ENCODE results near the gene GPATCH8.
A peak's percentile ranks its signal among the peaks of the same experiment; 100 is the strongest.

The GPATCH8 gene

DNA sequence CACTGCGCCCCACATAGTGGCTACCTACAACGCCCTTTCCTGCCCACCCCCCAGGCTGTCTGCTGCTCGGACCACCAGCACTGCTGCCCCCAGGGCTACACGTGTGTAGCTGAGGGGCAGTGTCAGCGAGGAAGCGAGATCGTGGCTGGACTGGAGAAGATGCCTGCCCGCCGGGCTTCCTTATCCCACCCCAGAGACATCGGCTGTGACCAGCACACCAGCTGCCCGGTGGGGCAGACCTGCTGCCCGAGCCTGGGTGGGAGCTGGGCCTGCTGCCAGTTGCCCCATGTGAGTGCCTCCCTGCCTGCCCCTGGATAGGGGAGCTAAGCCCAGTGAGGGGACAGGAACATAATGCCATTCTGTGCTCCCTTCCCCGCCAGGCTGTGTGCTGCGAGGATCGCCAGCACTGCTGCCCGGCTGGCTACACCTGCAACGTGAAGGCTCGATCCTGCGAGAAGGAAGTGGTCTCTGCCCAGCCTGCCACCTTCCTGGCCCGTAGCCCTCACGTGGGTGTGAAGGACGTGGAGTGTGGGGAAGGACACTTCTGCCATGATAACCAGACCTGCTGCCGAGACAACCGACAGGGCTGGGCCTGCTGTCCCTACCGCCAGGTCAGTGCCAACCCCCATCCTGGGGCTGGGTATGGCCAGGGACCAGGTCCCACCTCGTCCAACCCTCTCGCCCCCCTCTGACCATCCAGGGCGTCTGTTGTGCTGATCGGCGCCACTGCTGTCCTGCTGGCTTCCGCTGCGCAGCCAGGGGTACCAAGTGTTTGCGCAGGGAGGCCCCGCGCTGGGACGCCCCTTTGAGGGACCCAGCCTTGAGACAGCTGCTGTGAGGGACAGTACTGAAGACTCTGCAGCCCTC lies 151.0 kb downstream of the GPATCH8 start:
- no peaks in the 10 kb centered on the region for H3K9me3 Mint-ChIP-seq
- no peaks in the 10 kb centered on the region for H3K27me3 Mint-ChIP-seq
- H3K4me3 Mint-ChIP-seq: peak overlapping the region; percentile 36
- H3K27ac Mint-ChIP-seq: no peak overlapping the region
- H3K4me1 Mint-ChIP-seq: peaks cover 5% of the 10 kb centered on the region
- peaks cover 2% of the 10 kb centered on the region for H3K36me3 Mint-ChIP-seq

DNA sequence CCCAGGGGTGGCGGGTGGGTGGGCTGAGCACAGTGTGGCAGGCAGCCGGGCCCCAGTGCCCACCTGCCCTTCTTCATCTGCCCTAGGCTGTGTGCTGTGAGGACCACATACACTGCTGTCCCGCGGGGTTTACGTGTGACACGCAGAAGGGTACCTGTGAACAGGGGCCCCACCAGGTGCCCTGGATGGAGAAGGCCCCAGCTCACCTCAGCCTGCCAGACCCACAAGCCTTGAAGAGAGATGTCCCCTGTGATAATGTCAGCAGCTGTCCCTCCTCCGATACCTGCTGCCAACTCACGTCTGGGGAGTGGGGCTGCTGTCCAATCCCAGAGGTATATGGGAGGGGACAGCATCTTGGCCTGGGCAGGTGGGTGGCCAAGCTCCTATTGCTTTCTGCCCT lies 151.7 kb downstream of the GPATCH8 start:
- no peaks in the 10 kb centered on the region for H3K9me3 Mint-ChIP-seq
- H3K4me1 Mint-ChIP-seq: peaks cover 5% of the 10 kb centered on the region
- no peak overlapping the region for H3K27ac Mint-ChIP-seq
- H3K36me3 Mint-ChIP-seq: peaks cover 2% of the 10 kb centered on the region
- no peak overlapping the region for H3K4me3 Mint-ChIP-seq
- no peaks in the 10 kb centered on the region for H3K27me3 Mint-ChIP-seq

DNA sequence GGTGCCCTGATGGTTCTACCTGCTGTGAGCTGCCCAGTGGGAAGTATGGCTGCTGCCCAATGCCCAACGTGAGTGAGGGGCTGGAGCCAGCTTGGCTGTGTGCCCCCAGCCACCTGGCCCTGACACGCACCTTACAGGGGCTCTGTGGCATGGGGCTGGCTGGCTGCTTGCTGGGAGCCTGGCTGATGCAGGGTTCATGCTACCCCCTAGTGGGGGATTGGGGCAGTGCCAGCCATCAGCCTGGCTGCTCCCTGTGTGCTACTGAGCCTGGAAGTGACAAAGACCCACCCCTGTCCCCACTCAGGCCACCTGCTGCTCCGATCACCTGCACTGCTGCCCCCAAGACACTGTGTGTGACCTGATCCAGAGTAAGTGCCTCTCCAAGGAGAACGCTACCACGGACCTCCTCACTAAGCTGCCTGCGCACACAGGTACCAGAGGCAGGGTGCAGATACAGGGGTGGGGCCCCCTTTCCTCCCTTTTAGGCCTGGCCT lies 152.4 kb downstream of the GPATCH8 start:
- H3K4me1 Mint-ChIP-seq: peaks cover 11% of the 10 kb centered on the region
- H3K9me3 Mint-ChIP-seq: no peaks in the 10 kb centered on the region
- H3K27me3 Mint-ChIP-seq: no peaks in the 10 kb centered on the region
- no peak overlapping the region for H3K4me3 Mint-ChIP-seq
- peaks cover 2% of the 10 kb centered on the region for H3K36me3 Mint-ChIP-seq
- H3K27ac Mint-ChIP-seq: no peak overlapping the region

DNA sequence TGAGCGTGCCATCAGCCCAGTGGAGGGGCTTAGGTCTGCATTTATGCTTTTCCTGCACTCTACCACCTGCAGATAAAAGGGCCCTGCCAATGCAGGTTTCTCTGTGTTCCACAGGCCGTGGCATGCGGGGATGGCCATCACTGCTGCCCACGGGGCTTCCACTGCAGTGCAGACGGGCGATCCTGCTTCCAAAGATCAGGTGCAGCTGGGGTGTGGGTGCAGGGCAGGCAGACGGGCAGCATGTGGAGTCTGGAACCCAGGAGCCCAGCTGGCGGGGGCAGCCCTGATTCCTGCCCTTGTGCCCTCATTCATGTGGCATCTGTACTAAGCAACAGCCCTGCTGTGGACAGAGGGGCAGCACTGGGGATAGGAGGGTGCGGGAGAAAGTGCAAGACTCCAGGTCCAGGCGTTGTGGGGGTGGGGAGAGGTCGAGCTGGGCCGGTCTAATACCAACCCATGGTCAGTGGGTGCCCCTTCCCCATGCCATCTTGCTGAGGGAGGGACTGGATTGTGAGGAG lies 153.6 kb downstream of the GPATCH8 start:
- Mint-ChIP-seq H3K27me3 (no peaks in the 10 kb centered on the region), H3K36me3 (peaks cover 2% of the 10 kb centered on the region), H3K27ac (no peak overlapping the region), H3K4me1 (peaks cover 21% of the 10 kb centered on the region), H3K9me3 (no peaks in the 10 kb centered on the region), H3K4me3 (no peak overlapping the region)

DNA sequence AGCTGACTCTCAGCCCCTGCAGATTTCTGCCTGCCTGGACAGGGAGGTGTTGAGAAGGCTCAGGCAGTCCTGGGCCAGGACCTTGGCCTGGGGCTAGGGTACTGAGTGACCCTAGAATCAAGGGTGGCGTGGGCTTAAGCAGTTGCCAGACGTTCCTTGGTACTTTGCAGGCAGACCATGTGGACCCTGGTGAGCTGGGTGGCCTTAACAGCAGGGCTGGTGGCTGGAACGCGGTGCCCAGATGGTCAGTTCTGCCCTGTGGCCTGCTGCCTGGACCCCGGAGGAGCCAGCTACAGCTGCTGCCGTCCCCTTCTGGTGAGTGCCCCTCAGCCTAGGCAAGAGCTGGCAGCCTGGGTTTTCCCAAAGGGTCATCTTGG lies 154.2 kb downstream of the GPATCH8 start:
- Mint-ChIP-seq H3K4me1 (peaks cover 21% of the 10 kb centered on the region), H3K27me3 (no peaks in the 10 kb centered on the region), H3K36me3 (peaks cover 2% of the 10 kb centered on the region), H3K9me3 (no peaks in the 10 kb centered on the region), H3K4me3 (no peak overlapping the region), H3K27ac (no peak overlapping the region)

DNA sequence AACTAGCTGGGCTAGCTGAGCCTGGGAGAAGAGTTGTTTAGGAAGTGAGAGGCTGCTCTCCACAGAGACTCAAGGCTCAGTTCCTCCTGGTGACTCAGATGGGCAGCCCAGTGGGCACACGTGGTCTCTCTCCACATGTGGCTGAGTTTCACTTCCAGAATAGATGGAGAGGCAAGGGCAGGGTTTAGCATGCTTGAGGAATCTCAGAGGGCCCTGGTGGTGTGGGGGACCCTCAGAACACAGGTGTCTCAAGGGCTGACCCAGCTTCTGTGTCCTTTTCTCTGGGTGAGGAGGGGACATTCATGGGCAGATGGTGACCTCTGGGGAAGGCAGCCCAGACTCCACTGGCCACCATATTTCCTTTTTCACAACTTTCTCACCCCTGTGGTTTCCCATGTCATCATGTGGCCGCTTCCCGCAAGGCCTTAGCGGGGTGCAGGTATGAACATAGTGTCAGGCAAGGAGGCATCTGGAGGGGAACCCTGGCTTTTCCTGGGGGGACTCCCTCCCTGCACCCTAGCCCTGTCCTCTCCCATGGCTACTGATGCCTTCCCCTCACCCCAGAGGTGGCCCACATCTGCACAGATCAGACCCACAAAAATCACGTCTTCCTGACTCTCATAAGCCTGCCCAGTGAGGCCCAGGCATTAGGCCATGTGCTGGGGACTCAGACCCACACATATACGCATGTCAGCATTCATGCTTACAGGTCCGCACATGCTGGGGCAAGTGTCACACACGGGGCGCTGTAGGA lies 154.8 kb downstream of the GPATCH8 start:
- Mint-ChIP-seq H3K4me3 (no peak overlapping the region), H3K36me3 (peaks cover 2% of the 10 kb centered on the region), H3K27me3 (no peaks in the 10 kb centered on the region), H3K9me3 (no peaks in the 10 kb centered on the region), H3K27ac (no peak overlapping the region), H3K4me1 (peaks cover 21% of the 10 kb centered on the region)

All from activated naive CD4-positive, alpha-beta T cell treated with anti-CD3 and anti-CD28 coated beads, Interleukin-2, amount 50 U/mL, for 24 hours (primary cell).